GM15510 (cell line): ENCODE measurements around the gene UTS2.

Source experiments
- POLR2A ChIP-seq: IDR thresholded peaks from 3 replicates; pipeline ENCODE4 v1.6.1; 2011; ENCODE audit warnings: borderline replicate concordance; ENCODE audit not compliant: insufficient read length; ENCODE audit errors: extremely low read depth

Gene UTS2

GRCh38 chr1:7850786-7851185, 2.1 kb downstream of the UTS2 start:
- TF ChIP-seq POLR2A = no peak

- TF ChIP-seq POLR2A = no peak
Measured at GRCh38 chr1:7847599-7847998, 5.3 kb downstream of the UTS2 start.

- no peak for TF ChIP-seq POLR2A
Measured at GRCh38 chr1:7846656-7847055, 6.2 kb downstream of the UTS2 start.

- TF ChIP-seq POLR2A = no peak
Measured at GRCh38 chr1:7845761-7846160, 7.1 kb downstream of the UTS2 start.

- TF ChIP-seq POLR2A = no peak
Measured at GRCh38 chr1:7842517-7842916, 10.3 kb downstream of the UTS2 start.

GRCh38 chr1:7839526-7839925, 13.3 kb downstream of the UTS2 start:
- TF ChIP-seq POLR2A = no peak

GRCh38 chr1:7838714-7839113, 14.2 kb downstream of the UTS2 start:
- no peak for TF ChIP-seq POLR2A

- no peak for TF ChIP-seq POLR2A
Measured at GRCh38 chr1:7833035-7833434, 19.8 kb downstream of the UTS2 start.

- TF ChIP-seq POLR2A = no peak
Measured at GRCh38 chr1:7831458-7831857, 21.4 kb downstream of the UTS2 start.

GRCh38 chr1:7827126-7827955, 25.5 kb downstream of the UTS2 start:
- TF ChIP-seq POLR2A = no peak

GRCh38 chr1:7826363-7826762, 26.5 kb downstream of the UTS2 start:
- TF ChIP-seq POLR2A = no peak

- TF ChIP-seq POLR2A = no peak
Measured at GRCh38 chr1:7824701-7825100, 28.2 kb downstream of the UTS2 start.

- no peak for TF ChIP-seq POLR2A
Measured at GRCh38 chr1:7821282-7821681, 31.6 kb downstream of the UTS2 start.

GRCh38 chr1:7813677-7814373, 39.0 kb downstream of the UTS2 start:
- no peak for TF ChIP-seq POLR2A

GRCh38 chr1:7811476-7811875, 41.4 kb downstream of the UTS2 start:
- TF ChIP-seq POLR2A = no peak

- no peak for TF ChIP-seq POLR2A
Measured at GRCh38 chr1:7810395-7810794, 42.5 kb downstream of the UTS2 start.

GRCh38 chr1:7809742-7810141, 43.1 kb downstream of the UTS2 start:
- no peak for TF ChIP-seq POLR2A

- TF ChIP-seq POLR2A = no peak
Measured at GRCh38 chr1:7808253-7808844, 44.5 kb downstream of the UTS2 start.
